GM21381 (cell line): ENCODE measurements around the gene SOWAHA.
A peak's percentile ranks its signal among the peaks of the same experiment; 100 is the strongest.
"Not testable (repeated sequence)": the region's sequence is repeated elsewhere in the genome, so short reads cannot be mapped to it uniquely, and the experiment has no call there.

Source experiments
- ATAC-seq: cut with Tn5 transposase; IDR thresholded peaks from one replicate; pipeline ENCODE4 v1.9.1; 2021; ENCODE audit warnings: mild to moderate bottlenecking, moderate library complexity; ENCODE audit not compliant: unreplicated experiment

Gene SOWAHA

GRCh38 chr5:132848270-132848669 lies 35.2 kb downstream of the SOWAHA start:
- no peak for ATAC-seq

GRCh38 chr5:132849347-132849746 lies 36.2 kb downstream of the SOWAHA start:
- no peak for ATAC-seq

- no peak for ATAC-seq
These were observed 37.0 kb downstream of the SOWAHA start for GRCh38 chr5:132850066-132850465.

- no peak for ATAC-seq
These were observed 40.2 kb downstream of the SOWAHA start for GRCh38 chr5:132853323-132853722.

- no peak for ATAC-seq
These were observed 40.7 kb downstream of the SOWAHA start for GRCh38 chr5:132853790-132854189.

DNA sequence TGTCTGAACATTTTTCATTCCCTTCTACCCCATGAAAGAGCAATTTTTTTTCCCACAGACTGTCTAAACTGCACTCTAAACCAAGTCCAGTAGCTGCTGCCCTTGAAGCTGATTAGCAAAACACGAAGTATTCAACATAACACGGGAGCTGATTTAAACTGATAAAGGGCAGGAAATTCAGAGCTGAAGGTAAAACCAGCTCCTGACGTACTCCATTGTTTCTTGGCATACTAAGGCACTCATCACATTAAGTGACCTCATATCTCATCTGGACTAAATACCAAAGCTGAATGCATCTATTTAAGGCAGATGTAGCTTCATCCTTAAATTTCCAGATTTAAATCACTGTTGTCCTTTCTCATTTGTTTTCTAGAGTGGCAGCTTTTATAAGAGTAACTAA lies 41.2 kb downstream of the SOWAHA start:
- ATAC-seq, result no peak

DNA sequence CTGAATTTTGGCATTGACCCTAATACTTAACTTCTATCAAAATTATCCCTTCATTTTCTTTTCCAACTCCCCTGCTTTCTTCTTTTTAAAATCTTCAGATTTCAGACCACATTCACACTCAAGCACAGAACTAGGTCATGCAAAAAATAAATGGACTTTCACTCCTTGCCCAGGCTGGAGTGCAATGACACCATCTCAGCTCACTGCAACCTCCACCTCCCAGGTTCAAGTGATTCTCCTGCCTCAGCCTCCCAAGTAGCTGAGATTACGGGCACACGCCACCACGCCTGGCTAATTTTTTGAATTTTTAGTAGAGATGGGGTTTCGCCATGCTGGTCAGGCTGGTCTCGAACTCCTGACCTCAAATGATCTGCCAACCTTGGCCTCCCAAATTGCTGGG lies 41.9 kb downstream of the SOWAHA start:
- not testable (repeated sequence) for ATAC-seq

GRCh38 chr5:132856011-132856410 lies 42.9 kb downstream of the SOWAHA start:
- ATAC-seq, result no peak

DNA sequence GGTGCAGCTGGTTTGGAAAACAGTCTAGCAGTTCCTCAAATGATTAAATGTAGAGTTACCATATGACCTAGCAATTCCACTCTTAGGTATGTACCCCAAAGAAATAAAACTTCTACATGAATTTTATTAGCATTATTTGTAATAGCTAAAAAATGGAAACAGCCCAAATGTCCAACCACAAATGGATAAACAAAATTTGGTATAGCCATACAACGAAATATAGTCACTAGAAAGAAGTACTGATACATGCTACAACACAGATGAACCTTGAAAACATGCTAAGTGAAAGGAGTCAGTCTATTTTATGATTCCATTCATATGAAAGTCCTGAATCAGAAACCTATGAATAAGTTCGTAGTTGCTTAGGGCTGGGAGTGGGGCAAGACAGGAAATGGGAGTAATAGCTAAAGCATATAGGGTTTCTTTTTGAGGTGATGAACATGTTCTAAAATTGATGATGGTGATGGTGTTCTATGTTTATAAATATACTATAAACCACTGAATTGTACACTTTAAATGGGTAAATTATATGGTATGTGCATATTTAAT lies 46.9 kb downstream of the SOWAHA start:
- ATAC-seq, result no peak

- ATAC-seq, result no peak
These were observed 47.6 kb downstream of the SOWAHA start for GRCh38 chr5:132860742-132861141.

GRCh38 chr5:132865668-132866341 lies 52.7 kb downstream of the SOWAHA start:
- ATAC-seq, result peak; percentile 26
